ENCODE data around the gene EPB41L1.

- no peak for TF ChIP-seq CTCF (IDR thresholded peaks at IDR 0.05)
- no peak for TF ChIP-seq POLR2A (IDR thresholded peaks at IDR 0.05)
Measured at GRCh38 chr20:36148439-36148838, 6.1 kb upstream of the EPB41L1 start.

Measured in vagina (tissue), 2 donors.